Stimulated activated CD4-positive, alpha-beta T cell treated with anti-CD3 and anti-CD28 coated beads, TNF-alpha, amount 100 ng/mL, for 1 hour (primary cell): ENCODE results near the gene CHMP4B.

Experiments used
- DNase-seq, 3 donors: peaks; one replicate each; pipeline ENCODE4 v3.0.0-alpha.2; 2020; ENCODE audit warnings: low read depth in 3 of 3, low spot score in 1 of 3

The CHMP4B gene

GRCh38 chr20:33890557-33890956 is 79.4 kb downstream of the CHMP4B start:
- DNase-seq = no peak

- no peak for DNase-seq
Observed at GRCh38 chr20:33893314-33893713, 82.2 kb downstream of the CHMP4B start.

- DNase-seq = no peak
Observed at GRCh38 chr20:33894798-33895197, 83.7 kb downstream of the CHMP4B start.

GRCh38 chr20:33896509-33896908 is 85.4 kb downstream of the CHMP4B start:
- DNase-seq = no peak

- no peak for DNase-seq
Observed at GRCh38 chr20:33897313-33897912, 86.3 kb downstream of the CHMP4B start.

- DNase-seq = no peak
Observed at GRCh38 chr20:33899106-33899505, 88.0 kb downstream of the CHMP4B start.

- DNase-seq = no peak
Observed at GRCh38 chr20:33900521-33901131, 89.5 kb downstream of the CHMP4B start.

- no peak for DNase-seq
Observed at GRCh38 chr20:33901132-33901523, 90.0 kb downstream of the CHMP4B start.

- DNase-seq = no peak
Observed at GRCh38 chr20:33902011-33902410, 90.9 kb downstream of the CHMP4B start.
